Ishikawa (cell line): ENCODE data around the gene RAB11FIP4.

Experiments
- EP300 ChIP-seq: IDR thresholded peaks from 2 replicates; pipeline ENCODE4 v1.6.1; 2012; ENCODE audit warnings: borderline replicate concordance
- RAD21 ChIP-seq: IDR thresholded peaks from 2 replicates; pipeline ENCODE4 v1.6.1; 2012; ENCODE audit warnings: low read depth
- REST ChIP-seq: IDR thresholded peaks from 2 replicates; pipeline ENCODE4 v1.6.1; 2012; ENCODE audit warnings: low read depth, mild to moderate bottlenecking
- TEAD4 ChIP-seq: IDR thresholded peaks from 2 replicates; pipeline ENCODE4 v1.6.1; 2012
- USF1 ChIP-seq: IDR thresholded peaks from 2 replicates; pipeline ENCODE4 v1.6.1; 2012
- ZBTB7A ChIP-seq: IDR thresholded peaks from 2 replicates; pipeline ENCODE4 v1.6.1; 2012; ENCODE audit warnings: low read depth

GRCh38 chr17:31568121-31568520 is 176.6 kb downstream of the RAB11FIP4 start:
- TF ChIP-seq ZBTB7A, result no peak
- no peak for TF ChIP-seq TEAD4
- no peak for TF ChIP-seq USF1
- no peak for TF ChIP-seq EP300
- TF ChIP-seq REST, result no peak
- TF ChIP-seq RAD21, result no peak
